OCI-LY1 (cell line): Measurements from ENCODE around the gene SS18L1.

ENCODE experiments used
- EZH2 ChIP-seq: fragments of 200-600 bp; sonication (generic), shearing (Covaris generic); IDR thresholded peaks from 2 replicates; pipeline ENCODE4 v1.8.0; 2017; ENCODE audit warnings: borderline replicate concordance, mixed run types, mild to moderate bottlenecking, antibody characterized with exemption, low read length, moderate library complexity, mixed read lengths
- TF ChIP-seq, protein P1 (sequence below): fragments of 200-600 bp; sonication (generic), shearing (Covaris generic); IDR thresholded peaks from 2 replicates; pipeline ENCODE4 v1.5.1; 2017; ENCODE audit warnings: mild to moderate bottlenecking, antibody characterized with exemption, low read length, moderate library complexity, mixed read lengths

DNA sequence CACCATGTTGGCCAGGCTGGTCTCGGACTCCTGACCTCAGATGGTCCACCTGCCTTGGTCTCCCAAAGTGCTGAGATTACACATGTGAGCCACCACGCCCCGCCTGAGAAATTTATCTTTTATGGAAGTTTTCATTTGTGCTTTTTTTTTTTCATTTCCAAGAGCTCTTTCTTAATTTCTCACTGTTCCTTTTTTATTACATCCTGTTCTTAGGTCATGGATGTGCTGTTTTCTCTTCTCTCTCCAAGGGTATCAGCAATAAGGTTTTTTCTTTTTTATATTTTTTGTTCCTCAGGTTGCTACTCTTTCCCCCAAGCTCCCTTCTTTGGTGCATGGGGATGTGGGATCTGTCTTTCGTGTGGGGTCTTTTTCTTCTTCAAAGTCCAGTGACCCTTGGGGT is 42.5 kb upstream of the SS18L1 start:
- TF ChIP-seq, protein P1, sequence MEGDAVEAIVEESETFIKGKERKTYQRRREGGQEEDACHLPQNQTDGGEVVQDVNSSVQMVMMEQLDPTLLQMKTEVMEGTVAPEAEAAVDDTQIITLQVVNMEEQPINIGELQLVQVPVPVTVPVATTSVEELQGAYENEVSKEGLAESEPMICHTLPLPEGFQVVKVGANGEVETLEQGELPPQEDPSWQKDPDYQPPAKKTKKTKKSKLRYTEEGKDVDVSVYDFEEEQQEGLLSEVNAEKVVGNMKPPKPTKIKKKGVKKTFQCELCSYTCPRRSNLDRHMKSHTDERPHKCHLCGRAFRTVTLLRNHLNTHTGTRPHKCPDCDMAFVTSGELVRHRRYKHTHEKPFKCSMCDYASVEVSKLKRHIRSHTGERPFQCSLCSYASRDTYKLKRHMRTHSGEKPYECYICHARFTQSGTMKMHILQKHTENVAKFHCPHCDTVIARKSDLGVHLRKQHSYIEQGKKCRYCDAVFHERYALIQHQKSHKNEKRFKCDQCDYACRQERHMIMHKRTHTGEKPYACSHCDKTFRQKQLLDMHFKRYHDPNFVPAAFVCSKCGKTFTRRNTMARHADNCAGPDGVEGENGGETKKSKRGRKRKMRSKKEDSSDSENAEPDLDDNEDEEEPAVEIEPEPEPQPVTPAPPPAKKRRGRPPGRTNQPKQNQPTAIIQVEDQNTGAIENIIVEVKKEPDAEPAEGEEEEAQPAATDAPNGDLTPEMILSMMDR: no peak
- no peak for TF ChIP-seq EZH2
